K562 (cell line): Measurements from ENCODE around the gene ZNF687. TPM values are rescaled to one million over a fixed set of nuclear protein-coding genes. Genes with fewer than 3 reads are reported as not detected.

ENCODE experiments used
- ATAC-seq: fragments of 200-7000 bp; cut with Tn5 transposase; 3 replicates; pipeline ENCODE4 v1.9.1; 2020; ENCODE audit warnings: moderate library complexity
- BruUV-seq: library from RNA; stranded (reverse); fragments of 400-500 nt; replicated peaks from 2 replicates; lab custom pipeline; 2021; lab: Mats Ljungman, UMichigan
- CTCF ChIA-PET: fragments of 300-600 bp; formaldehyde crosslinking; extraction: SDS; loops from one replicate; lab custom pipeline; 2021; ENCODE audit warnings: low intra/inter-chr PET ratio; lab: Yijun Ruan, JAX
- POLR2A ChIA-PET: fragments of 300-600, 350-650 bp; sonication (Branson Sonifier 250); formaldehyde crosslinking; extraction: SDS; loops from one replicate; lab custom pipeline; 2021; ENCODE audit warnings: antibody characterized with exemption, inconsistent platforms; lab: Yijun Ruan, JAX
- DNase-seq, 4 experiments: peaks; one replicate each; pipeline versions ENCODE4 v3.0.0 to v3.0.0-alpha.2; 2011 to 2018; ENCODE audit warnings: low spot score in 3 of 4, mixed read lengths in 3 of 4; ENCODE audit errors: extremely low read depth in 1 of 4
- FAIRE-seq: peaks from 2 replicates; lab custom pipeline; 2011; peaks lifted over from hg19 to GRCh38; lab: Jason Lieb, UNC
- H2AFZ ChIP-seq: 2 replicates; pipeline ENCODE4 v1.6.0; 2011; ENCODE audit warnings: low read depth, low read length, control low read depth, inconsistent platforms
- H3K27ac ChIP-seq: fragments of 200-600 bp; 3 replicates; pipeline ENCODE4 v1.8.0; 2011; ENCODE audit warnings: low read depth, mild to moderate bottlenecking, control low read depth, inconsistent platforms, low read length, moderate library complexity, mixed read lengths; ENCODE audit errors: extremely low read depth
- H3K27me3 ChIP-seq, 2 experiments: fragments of 300-600 bp in 1 of 2; 2 replicates in 1 of 2; 3 replicates in 1 of 2; pipeline versions ENCODE4 v1.6.0 to v1.8.0; 2011; ENCODE audit warnings: inconsistent platforms in 2 of 2, low read length in 2 of 2, mild to moderate bottlenecking in 1 of 2, mixed read lengths in 1 of 2, moderate library complexity in 1 of 2; ENCODE audit not compliant: control insufficient read depth in 2 of 2, insufficient read depth in 2 of 2
- H3K36me3 ChIP-seq: fragments of 300-600 bp; 3 replicates; pipeline ENCODE4 v1.8.0; 2011; ENCODE audit warnings: mild to moderate bottlenecking, low read length, inconsistent platforms; ENCODE audit not compliant: control insufficient read depth, insufficient read depth
- H3K4me1 ChIP-seq, 2 experiments: fragments of 200-600 bp in 1 of 2; replicated peaks in 1 of 2; 2 replicates in 1 of 2; 3 replicates in 1 of 2; pipeline versions ENCODE4 v1.5.1 to v1.8.0; 2011; ENCODE audit warnings: inconsistent platforms in 2 of 2, low read length in 2 of 2, mild to moderate bottlenecking in 1 of 2, mixed read lengths in 1 of 2, moderate library complexity in 1 of 2; ENCODE audit not compliant: control insufficient read depth in 2 of 2, insufficient read depth in 2 of 2
- H3K4me2 ChIP-seq: 2 replicates; pipeline ENCODE4 v1.6.1; 2011; ENCODE audit warnings: low read length, control low read depth, inconsistent platforms, mixed read lengths; ENCODE audit not compliant: insufficient read depth
- H3K4me3 ChIP-seq: fragments of 200-600 bp; sonication (generic), shearing (Covaris generic); 2 replicates; pipeline ENCODE4 v1.5.1; 2016; ENCODE audit warnings: control low read depth, inconsistent platforms
- H3K79me2 ChIP-seq: fragments of 200-600 bp; 3 replicates; pipeline ENCODE4 v1.8.0; 2011; ENCODE audit warnings: low read length, inconsistent platforms; ENCODE audit not compliant: control insufficient read depth, insufficient read depth
- H3K9ac ChIP-seq, 2 experiments: 2 replicates each; pipeline versions ENCODE4 v1.6.0 to v1.6.1; 2011; ENCODE audit warnings: low read depth in 2 of 2, low read length in 2 of 2, control low read depth in 1 of 2, inconsistent platforms in 1 of 2, mild to moderate bottlenecking in 1 of 2, mixed read lengths in 1 of 2; ENCODE audit not compliant: insufficient read depth in 1 of 2
- H3K9me1 ChIP-seq: one replicate; pipeline ENCODE4 v1.6.0; 2011; ENCODE audit warnings: inconsistent platforms, mild to moderate bottlenecking, low read length, moderate library complexity; ENCODE audit not compliant: control insufficient read depth, insufficient read depth
- H3K9me3 ChIP-seq: replicated peaks from 2 replicates; pipeline ENCODE4 v1.5.1; 2011; ENCODE audit warnings: low read depth, low read length, inconsistent platforms; ENCODE audit not compliant: control insufficient read depth, insufficient read depth
- H4K20me1 ChIP-seq: replicated peaks from 2 replicates; pipeline ENCODE4 v1.6.1; 2011; ENCODE audit warnings: low read length, inconsistent platforms, mixed read lengths; ENCODE audit not compliant: control insufficient read depth, insufficient read depth
- ATF2 ChIP-seq: sonication (generic); formaldehyde crosslinking; IDR thresholded peaks from 2 replicates; pipeline ENCODE4 v1.8.1; 2022; ENCODE audit warnings: missing genetic modification reagents
- FOS ChIP-seq: IDR thresholded peaks from 3 replicates; pipeline ENCODE4 v1.6.1; 2011; ENCODE audit not compliant: insufficient read length; ENCODE audit errors: extremely low read depth
- FOXP4 ChIP-seq: sonication (generic); formaldehyde crosslinking; IDR thresholded peaks from 2 replicates; pipeline ENCODE4 v1.8.0; 2022; ENCODE audit warnings: mild to moderate bottlenecking, missing genetic modification reagents, borderline replicate concordance
- NR1H2 ChIP-seq: sonication (generic); formaldehyde crosslinking; IDR thresholded peaks from 2 replicates; pipeline ENCODE4 v1.4.0; 2020; ENCODE audit warnings: mild to moderate bottlenecking, missing genetic modification reagents
- RAD21 ChIP-seq, 2 experiments: fragments of 250-450 bp in 1 of 2; fragments of 450-650 bp in 1 of 2; sonication (Bioruptor Pico) in 1 of 2; formaldehyde crosslinking in 1 of 2; IDR thresholded peaks in 1 of 2; conservative IDR thresholded peaks in 1 of 2; 2 replicates each; pipeline versions ENCODE4 v1.4.0 to v1.8.0; 2020 to 2022; ENCODE audit warnings: mild to moderate bottlenecking in 2 of 2, moderate library complexity in 1 of 2
- SRSF9 ChIP-seq: fragments of 200-400 bp; formaldehyde crosslinking; IDR thresholded peaks from 2 replicates; pipeline ENCODE4 v1.6.1; 2017; ENCODE audit warnings: low read depth, low read length, borderline replicate concordance
- TCFL5 ChIP-seq: fragments of 250-450 bp; sonication (Bioruptor Pico); conservative IDR thresholded peaks from 2 replicates; pipeline ENCODE4 v1.6.1; 2021; ENCODE audit warnings: mild to moderate bottlenecking, moderate library complexity, matching md5 sums
- whole genome bisulfite sequencing: fragments of 100-300 bp; shearing (Covaris generic); methylation state at CpG from one replicate; pipeline ENCODE4 v1.1.6; 2016; ENCODE audit warnings: low coverage, mixed read lengths; ENCODE audit not compliant: insufficient coverage; ENCODE audit errors: missing lambda C conversion rate; 5-methylcytosine and 5-hydroxymethylcytosine counted together
- in situ Hi-C: fragments of 300-500 bp; cut with MboI; formaldehyde crosslinking; loops from 4 replicates; pipeline ENCODE4 v1.15.0; 2018; ENCODE audit warnings: inconsistent platforms, mixed read lengths
- intact Hi-C: fragments of 100-400 bp; cut with micrococcal nuclease; formaldehyde crosslinking; loops from 2 replicates; pipeline ENCODE4 v1.14.2; 2022
- polyA plus RNA-seq, 8 experiments: library from polyadenylated mRNA; depleted of rRNA in 4 of 8; stranded (reverse) in 5 of 8; unstranded in 3 of 8; fragments of >200 nt; fragmentation: Nextera tagmentation in 2 of 8; fragmentation: Illumina TruSeq in 1 of 8; extraction: Ambion mirVana in 2 of 8; extraction: Trizol in 1 of 8; gene quantifications; 2 replicates each; pipeline versions ENCODE4 v1.2.1 to v1.2.3, GENCODE V29; 2011 to 2014; ENCODE audit warnings: inconsistent platforms in 1 of 8, missing spikeins in 1 of 8
- total RNA-seq, 7 experiments: library from RNA; depleted of rRNA in 6 of 7; stranded (reverse); fragments of >200 nt in 6 of 7; fragmentation: Illumina TruSeq in 2 of 7; extraction: Trizol in 2 of 7; gene quantifications; 2 replicates each; pipeline versions ENCODE4 v1.2.1 to v1.2.3, GENCODE V29; 2011 to 2021; ENCODE audit warnings: low replicate concordance in 1 of 7

Gene ZNF687
- total and polyA plus RNA-seq, 9 of the 15 experiments (the other 6 are each of a cell fraction or from before 2014, with no cell fraction given), result 0.13 to 26.4 (median 10.6) TPM

- in situ Hi-C loops, result no loop called here
- H3K4me1 ChIP-seq, result no peaks in the 10 kb centered on the region
- ATAC-seq (no peak), FAIRE-seq (no peak), DNase-seq (no peak)
- no TSS peak for BruUV-seq
- H3K27me3 ChIP-seq, result no peaks in the 10 kb centered on the region; a peak in 1 of 5 replicates
- no peak overlapping the region for H3K27ac ChIP-seq
- H3K4me3 ChIP-seq, result no peak overlapping the region
- H3K36me3 ChIP-seq, result peaks cover 62% of the 10 kb centered on the region; the same call in 2 of the 3 replicates
- H4K20me1 ChIP-seq, result no peaks in the 10 kb centered on the region
- intact Hi-C loops, result no loop called here
- TF ChIP-seq FOS (no peak), SRSF9 (no peak), TCFL5 (CRISPR knock-in tag) (no peak), NR1H2 (CRISPR knock-in tag) (no peak), ATF2 (CRISPR knock-in tag) (no peak), FOXP4 (no peak), RAD21 (CRISPR knock-in tag; conservative IDR thresholded peaks at IDR 0.05 in 1 of 2, IDR thresholded peaks at IDR 0.05 in 1 of 2) (no peak)
- no peaks in the 10 kb centered on the region for H3K79me2 ChIP-seq
- ChIA-PET CTCF (no interaction called here), POLR2A (interaction anchor here (0.5 to 1.4 kb wide), 2 partner anchors 38 to 227 kb away, joined by 3 read pairs; no protein-coding TSS in a partner anchor)
- no peak overlapping the region for H3K4me2 ChIP-seq
- no peak overlapping the region for H3K9ac ChIP-seq
- 40% methylated on average over 2 of the region's 2 CpGs for WGBS
- no peaks in the 10 kb centered on the region for H3K9me1 ChIP-seq
- H2AFZ ChIP-seq, result no peak overlapping the region
- H3K9me3 ChIP-seq, result no peaks in the 10 kb centered on the region
Measured at GRCh38 chr1:151246786-151247185, 35.3 kb upstream of the ZNF687 start.
